HG03442 (cell line): ENCODE data around the gene LRRC49.

Experiments
- ATAC-seq: cut with Tn5 transposase; IDR thresholded peaks from one replicate; pipeline ENCODE4 v1.9.1; 2021; ENCODE audit warnings: mild to moderate bottlenecking, moderate library complexity; ENCODE audit not compliant: unreplicated experiment

LRRC49 gene

DNA sequence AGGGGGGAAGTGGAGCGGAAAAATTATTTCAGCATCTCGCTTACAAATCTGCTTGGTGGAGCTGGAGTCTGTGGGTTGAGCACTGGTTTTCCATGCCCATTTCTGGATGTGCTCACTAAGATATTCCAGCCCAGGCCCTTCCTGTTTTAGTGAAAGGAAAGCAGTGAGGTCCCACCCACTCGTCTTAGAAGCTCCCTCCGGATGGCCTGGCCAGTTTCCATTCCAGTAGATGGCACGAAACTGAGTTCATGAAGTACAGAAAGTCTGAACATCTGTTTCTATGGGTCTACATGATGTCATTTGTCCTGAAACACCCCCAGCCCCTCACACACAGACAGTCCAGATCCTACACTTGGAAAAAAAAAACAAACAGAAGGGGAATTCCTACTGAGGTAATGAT is 190.7 kb downstream of the LRRC49 start:
- ATAC-seq = no peak

DNA sequence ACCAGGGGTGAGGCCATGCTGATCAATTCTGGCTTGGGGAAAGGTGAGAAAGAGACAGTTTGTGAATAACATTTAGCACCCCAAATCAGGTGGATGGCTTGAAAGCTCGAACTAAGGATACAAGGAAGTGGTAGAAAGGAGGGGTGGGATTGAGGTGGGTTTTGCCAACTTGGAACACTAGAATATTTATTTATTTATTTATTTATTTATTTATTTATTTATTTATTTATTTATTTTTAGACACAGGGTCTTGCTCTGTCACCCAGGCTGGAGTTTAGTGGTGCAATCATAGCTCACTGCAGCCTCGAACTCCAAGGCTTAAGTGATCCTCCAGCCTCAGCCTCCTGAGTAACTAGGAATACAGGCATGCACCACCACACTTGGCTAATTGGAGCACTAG is 191.6 kb downstream of the LRRC49 start:
- no peak for ATAC-seq

DNA sequence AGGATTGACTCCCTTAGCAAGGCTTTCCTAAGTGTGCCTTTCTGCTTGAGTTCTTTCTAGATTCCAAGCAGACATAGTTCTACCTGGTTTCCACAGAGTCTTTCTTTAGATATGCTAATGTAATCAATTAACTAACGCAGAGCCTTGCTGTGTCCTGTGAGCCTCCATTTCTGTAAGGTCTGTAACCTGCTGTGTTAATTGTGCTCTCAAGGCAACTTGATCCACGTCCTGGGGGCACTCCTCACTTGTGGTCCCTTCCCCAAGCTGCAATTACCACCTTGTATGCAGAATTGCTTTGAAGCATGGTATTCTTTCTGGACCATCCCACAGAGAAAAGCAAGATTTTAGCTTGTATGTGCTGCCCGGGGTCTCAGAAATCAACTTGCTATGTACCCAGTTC is 193.2 kb downstream of the LRRC49 start:
- no peak for ATAC-seq

DNA sequence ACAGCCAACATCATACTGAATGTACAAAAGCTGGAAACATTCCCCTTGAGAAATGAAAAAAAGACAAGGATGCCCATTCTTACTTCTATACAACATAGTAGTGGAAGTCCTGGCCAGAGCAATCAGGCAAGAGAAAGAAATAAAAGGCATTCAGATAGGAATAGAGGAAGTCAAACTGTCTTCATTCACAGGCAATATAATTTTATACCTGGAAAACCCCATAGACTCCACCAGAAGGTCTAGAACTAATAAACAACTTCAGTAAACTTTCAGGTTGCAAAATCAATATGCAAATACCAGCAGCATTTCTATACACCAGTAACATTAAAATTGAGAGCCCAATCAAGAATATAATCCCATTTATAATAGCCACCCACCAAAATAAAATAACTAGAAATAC is 195.5 kb downstream of the LRRC49 start:
- ATAC-seq = no peak

DNA sequence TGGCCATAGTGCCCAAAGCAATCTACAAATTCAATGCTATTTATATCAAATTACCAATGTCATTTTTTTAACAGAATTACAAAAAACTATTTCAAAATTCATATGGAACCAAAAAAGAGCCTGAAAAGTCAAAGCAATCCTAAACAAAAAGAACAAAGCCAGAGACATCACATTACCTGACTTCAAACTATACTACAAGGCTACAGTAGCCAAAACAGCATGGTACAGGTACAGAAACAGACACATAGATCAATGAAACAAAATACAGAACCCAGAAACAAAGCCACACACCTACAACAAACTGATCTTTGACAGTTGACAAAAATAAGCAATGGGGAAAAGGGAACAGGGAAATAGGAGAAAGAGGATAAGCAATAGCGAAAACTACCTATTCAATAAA is 196.1 kb downstream of the LRRC49 start:
- ATAC-seq = no peak

DNA sequence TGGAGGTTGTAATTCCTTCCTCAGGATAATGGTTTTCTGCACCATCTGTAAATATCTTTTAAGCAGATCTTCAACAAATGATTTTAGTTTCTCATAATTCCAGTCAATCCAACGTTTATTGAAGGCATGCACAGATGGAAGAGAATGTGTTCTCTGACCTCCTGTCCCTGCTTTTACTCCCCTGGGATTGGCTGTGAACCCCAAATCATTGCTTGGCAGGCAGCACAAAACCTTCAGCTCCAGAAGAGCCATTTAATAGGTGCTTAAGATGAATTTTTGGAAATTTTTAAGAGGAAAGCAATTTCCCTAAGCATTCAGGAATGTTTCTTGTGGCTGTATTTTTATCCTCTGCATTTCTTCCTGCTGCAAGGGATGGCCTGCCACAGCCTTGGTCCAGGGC is 197.2 kb downstream of the LRRC49 start:
- ATAC-seq = no peak

DNA sequence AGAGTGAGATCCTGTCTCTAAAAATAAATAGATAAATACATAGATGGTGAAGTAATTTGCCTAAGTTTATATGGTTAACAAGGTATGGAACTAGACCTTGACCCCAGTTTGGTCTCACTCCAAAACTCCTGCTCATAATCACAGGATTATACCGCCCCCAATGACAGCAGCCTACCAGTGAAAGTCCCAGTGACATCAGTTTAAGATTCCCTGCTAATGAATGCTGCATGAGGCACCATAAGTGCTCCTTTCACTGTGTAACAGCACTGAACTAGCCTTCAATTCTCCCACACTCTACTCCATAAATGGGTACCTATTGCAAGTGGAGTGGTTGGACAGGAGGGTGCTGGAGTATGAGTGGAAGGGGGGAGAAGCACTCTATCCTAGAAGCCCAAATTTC is 199.0 kb downstream of the LRRC49 start:
- ATAC-seq = no peak

DNA sequence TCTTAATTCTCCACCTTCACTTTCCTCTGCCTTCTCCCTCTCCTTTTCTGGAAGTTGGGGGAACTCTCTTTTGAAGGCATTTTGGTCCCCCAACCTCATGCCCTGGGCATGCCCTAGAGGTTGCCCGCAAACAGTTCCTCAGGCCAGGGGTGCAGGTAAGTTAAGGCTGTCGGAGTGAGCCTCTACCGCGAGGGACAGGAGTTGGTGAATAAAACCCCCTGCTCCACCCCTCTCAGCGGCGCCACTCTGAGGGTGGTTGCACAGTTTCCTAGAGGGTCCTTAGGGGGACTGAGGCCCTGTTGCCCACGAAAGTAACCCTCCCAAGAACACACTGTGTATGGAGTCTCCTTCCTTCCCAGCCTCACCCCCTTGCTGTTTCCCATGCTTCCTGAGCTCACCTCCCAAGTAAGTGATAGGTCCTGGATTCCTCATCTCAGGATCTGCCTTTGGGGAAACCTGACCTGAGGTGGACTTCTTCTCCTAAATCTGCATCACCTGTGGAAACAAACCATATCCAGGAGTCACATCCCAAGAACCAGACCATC is 199.5 kb downstream of the LRRC49 start:
- ATAC-seq = no peak

DNA sequence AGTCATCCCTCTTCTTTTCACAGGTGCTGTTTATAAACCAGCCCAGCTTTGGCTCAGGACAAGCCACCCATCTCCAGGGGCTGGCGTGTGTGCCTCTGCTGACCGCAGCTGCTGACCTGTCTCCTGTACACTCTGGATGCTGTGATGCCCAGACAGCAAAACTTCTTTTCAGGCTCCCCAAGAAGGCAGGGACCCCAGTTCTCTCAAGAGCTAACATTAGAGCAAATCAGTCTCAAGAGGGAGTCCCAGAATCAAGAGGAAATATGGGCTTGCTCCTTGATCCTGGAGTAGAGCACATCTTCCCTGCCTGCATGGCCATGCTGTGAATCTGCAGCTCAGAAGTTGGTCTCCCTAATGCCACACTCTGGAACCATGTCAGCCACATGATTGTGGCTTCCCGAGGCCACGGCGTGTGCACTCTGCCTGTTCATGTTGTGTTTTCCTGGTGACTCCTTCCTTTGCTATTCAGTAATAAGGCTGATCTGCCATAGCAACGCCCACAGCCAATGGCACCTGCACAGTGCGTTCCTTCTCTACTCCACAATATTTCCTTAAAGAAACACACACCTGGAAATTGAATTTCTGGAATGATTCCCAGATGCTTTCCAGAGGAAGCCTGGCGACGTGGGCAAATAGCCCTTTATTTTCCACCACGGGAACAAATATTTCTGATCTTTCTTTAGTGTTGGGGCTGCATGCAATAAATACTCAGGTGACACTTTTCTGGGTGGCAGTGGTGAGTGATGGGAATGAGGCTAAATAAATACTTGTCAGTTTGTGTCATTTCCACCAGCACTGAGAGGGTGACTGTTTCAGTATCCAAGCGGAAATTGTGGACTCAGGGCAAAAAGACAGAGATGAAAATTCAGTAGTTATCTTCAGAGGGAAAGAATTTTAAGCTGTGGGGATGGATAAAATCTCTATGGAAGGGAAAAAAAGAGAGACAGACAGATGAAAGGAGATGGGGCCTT is 200.7 kb downstream of the LRRC49 start:
- ATAC-seq = no peak

DNA sequence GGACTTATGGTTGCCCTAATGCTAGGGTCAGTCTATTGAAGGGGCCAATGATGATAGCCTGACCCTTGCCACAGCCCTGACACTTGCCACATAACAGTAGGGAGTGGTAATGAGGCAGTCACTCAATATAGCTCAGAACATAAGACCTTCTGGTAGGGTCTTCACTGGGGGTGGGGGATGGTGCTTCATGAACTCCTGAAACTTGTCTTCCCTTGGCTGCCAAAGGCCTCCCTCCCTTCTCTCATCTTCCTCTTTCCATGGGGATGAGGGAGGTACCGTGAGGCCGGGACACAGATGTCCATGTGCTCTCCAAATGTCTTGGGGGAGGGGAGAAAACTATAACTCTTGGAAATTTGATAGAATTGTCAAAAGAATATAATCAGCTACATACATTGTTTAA is 201.5 kb downstream of the LRRC49 start:
- no peak for ATAC-seq

DNA sequence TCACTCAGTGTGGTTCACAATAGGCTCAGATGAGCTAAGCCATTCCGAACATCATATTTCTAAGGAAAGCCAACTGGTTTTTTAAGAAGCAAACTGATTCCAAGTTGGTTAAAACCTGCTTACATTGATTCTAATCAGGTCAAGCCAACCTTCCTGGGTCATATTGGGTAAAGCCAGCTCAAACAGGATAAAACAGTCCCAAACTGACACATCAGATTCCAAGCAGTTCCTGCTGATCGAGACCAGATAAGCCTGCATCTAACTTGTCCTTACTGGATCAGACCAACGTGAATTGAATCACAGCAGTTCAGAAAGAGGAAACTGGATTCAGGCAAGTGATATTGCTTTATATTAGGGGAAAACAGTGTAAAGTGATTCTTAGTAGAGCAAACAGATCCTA is 204.1 kb downstream of the LRRC49 start:
- ATAC-seq = no peak

DNA sequence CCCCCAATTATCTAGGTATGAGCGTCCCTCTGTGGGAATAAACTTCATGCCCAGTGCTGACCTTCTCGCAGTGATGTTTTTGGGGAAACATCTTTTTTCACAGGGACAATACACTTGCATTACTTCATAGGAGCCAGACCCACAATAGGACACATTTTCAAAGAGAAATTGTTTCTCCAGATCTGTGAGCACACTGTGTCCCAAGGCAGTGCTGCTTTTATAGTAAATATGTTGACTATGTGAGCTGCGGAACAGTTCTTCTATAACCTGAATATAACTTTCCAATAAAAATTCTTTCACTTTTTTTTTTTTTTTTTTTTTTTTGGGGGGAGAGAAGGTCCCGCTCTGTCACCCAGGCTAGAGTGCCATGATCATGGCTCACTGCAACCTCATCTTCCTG is 205.3 kb downstream of the LRRC49 start:
- ATAC-seq = no peak

DNA sequence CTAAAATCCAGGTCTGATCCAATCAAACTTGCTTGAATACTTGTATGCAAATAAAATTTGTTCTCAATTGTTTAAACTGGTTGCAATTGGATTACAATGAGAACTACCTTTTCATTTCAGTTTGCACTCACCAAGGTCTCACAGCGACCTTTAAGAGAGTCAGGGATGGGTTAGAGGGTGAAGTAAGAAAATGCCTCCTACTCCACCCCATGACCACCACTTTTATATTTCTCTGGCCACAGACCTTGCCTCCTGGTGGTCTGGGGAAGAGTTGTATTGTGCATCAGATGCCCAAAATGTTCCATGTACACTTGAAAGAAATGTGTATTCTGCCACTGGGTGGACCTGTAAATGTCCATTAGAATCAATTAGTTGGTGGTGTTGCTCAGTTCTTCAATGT is 206.3 kb downstream of the LRRC49 start:
- ATAC-seq = no peak
